Thymus (tissue), 11 donors: ENCODE data around the gene RIPOR3. TPM values are rescaled to one million over a fixed set of nuclear protein-coding genes. Genes with fewer than 3 reads are reported as not detected.
"Not testable (repeated sequence)": the region's sequence is repeated elsewhere in the genome, so short reads cannot be mapped to it uniquely, and the experiment has no call there.

ENCODE experiments used
- DNase-seq, 9 donors: peaks; one replicate each; pipeline ENCODE4 v3.0.0-alpha.2; 2013; ENCODE audit warnings: low spot score in 9 of 9, low read depth in 6 of 9, missing footprints in 1 of 9
- H3K27ac ChIP-seq, 2 donors: one replicate each; pipeline ENCODE4 v1.5.1; 2013; ENCODE audit warnings: control low read depth in 1 of 2, low read depth in 1 of 2, low read length in 1 of 2, mild to moderate bottlenecking in 1 of 2, moderate library complexity in 1 of 2
- H3K27me3 ChIP-seq, 2 donors: one replicate each; pipeline ENCODE4 v1.5.1; 2013; ENCODE audit warnings: low read length in 1 of 2; ENCODE audit not compliant: control insufficient read depth in 2 of 2, insufficient read depth in 1 of 2
- H3K36me3 ChIP-seq, 2 donors: one replicate each; pipeline ENCODE4 v1.5.1; 2013; ENCODE audit warnings: low read length in 1 of 2, mild to moderate bottlenecking in 1 of 2, moderate library complexity in 1 of 2; ENCODE audit not compliant: control insufficient read depth in 2 of 2, insufficient read depth in 2 of 2
- H3K4me1 ChIP-seq, 2 donors: one replicate each; pipeline ENCODE4 v1.5.1; 2013; ENCODE audit warnings: low read length in 2 of 2; ENCODE audit not compliant: control insufficient read depth in 2 of 2, insufficient read depth in 2 of 2
- H3K4me3 ChIP-seq, 2 donors: one replicate each; pipeline ENCODE4 v1.5.1; 2013; ENCODE audit warnings: low read length in 2 of 2, control low read depth in 1 of 2, mild to moderate bottlenecking in 1 of 2
- H3K9me3 ChIP-seq, 2 donors: one replicate each; pipeline ENCODE4 v1.5.1; 2013; ENCODE audit warnings: low read length in 1 of 2, mild to moderate bottlenecking in 1 of 2; ENCODE audit not compliant: control insufficient read depth in 2 of 2, insufficient read depth in 1 of 2
- WGBS: extraction: QIAGEN DNeasy Blood & Tissue Kit; methylation state at CpG from one replicate; pipeline ENCODE4 v1.1.7; 2013; 5-methylcytosine and 5-hydroxymethylcytosine counted together
- polyA plus RNA-seq: library from polyadenylated mRNA; stranded (reverse); fragments of 200-250 nt; gene quantifications from one replicate; pipeline ENCODE4 v1.2.3, GENCODE V29; 2013
- total RNA-seq: library from RNA; stranded (reverse); fragments of 120-200 nt; gene quantifications from one replicate; pipeline ENCODE4 v1.2.4, GENCODE V29; 2013
- donor health status: healthy.

Gene RIPOR3
- total and polyA plus RNA-seq, 2 donors = 12.2 to 23.4 TPM

GRCh38 chr20:50641625-50642287 lies 49.6 kb downstream of the RIPOR3 start:
- DNase-seq, H3K27me3 ChIP-seq, H3K27ac ChIP-seq, H3K9me3 ChIP-seq, H3K36me3 ChIP-seq, H3K4me3 ChIP-seq, H3K4me1 ChIP-seq: not testable (repeated sequence)
- 93% methylated on average over 9 of the region's 11 CpGs for WGBS

GRCh38 chr20:50639971-50640711 lies 51.2 kb downstream of the RIPOR3 start:
- DNase-seq, H3K27me3 ChIP-seq, H3K4me3 ChIP-seq, H3K27ac ChIP-seq, H3K9me3 ChIP-seq, H3K4me1 ChIP-seq, H3K36me3 ChIP-seq: not testable (repeated sequence)
- 83% methylated on average over 19 of the region's 20 CpGs for WGBS

- 96% methylated on average over 12 of the region's 15 CpGs for WGBS
- not testable (repeated sequence) for H3K27me3 ChIP-seq, H3K36me3 ChIP-seq, H3K4me3 ChIP-seq, H3K9me3 ChIP-seq, H3K4me1 ChIP-seq, DNase-seq, H3K27ac ChIP-seq
Observed at GRCh38 chr20:50638015-50638847, 53.1 kb downstream of the RIPOR3 start.

- peak overlapping the region in 1 of 2 donors; percentile 18 for H3K27ac ChIP-seq
- WGBS = 93% methylated on average over 22 of the region's 22 CpGs
- DNase-seq = no peak
Observed at GRCh38 chr20:50636601-50637540, 54.5 kb downstream of the RIPOR3 start.

GRCh38 chr20:50635676-50636600 lies 55.4 kb downstream of the RIPOR3 start:
- Histone ChIP-seq H3K27me3 (peaks cover 0 to 3% of the 10 kb centered on the region in 2 donors), H3K4me3 (no peak overlapping the region), H3K9me3 (no peaks in the 10 kb centered on the region), H3K36me3 (no peaks in the 10 kb centered on the region), H3K4me1 (peaks cover 0 to 7% of the 10 kb centered on the region in 2 donors), H3K27ac (no peak overlapping the region)
- peak in 6 of 9 donors; percentile 18 to 51 (median 31) for DNase-seq
- WGBS = 52% methylated on average over 21 of the region's 21 CpGs

More at GRCh38 chr20:50636601-50637540, 54.5 kb downstream of the RIPOR3 start:
- H3K36me3 ChIP-seq = no peaks in the 10 kb centered on the region
- no peak overlapping the region for H3K4me3 ChIP-seq
- H3K9me3 ChIP-seq = no peaks in the 10 kb centered on the region
- H3K4me1 ChIP-seq = peaks cover 0 to 7% of the 10 kb centered on the region in 2 donors
- H3K27me3 ChIP-seq = peaks cover 0 to 3% of the 10 kb centered on the region in 2 donors

- Histone ChIP-seq H3K4me3 (no peak overlapping the region), H3K9me3 (no peaks in the 10 kb centered on the region), H3K36me3 (no peaks in the 10 kb centered on the region), H3K27ac (no peak overlapping the region), H3K4me1 (peaks cover 0 to 7% of the 10 kb centered on the region in 2 donors), H3K27me3 (peaks cover 0 to 3% of the 10 kb centered on the region in 2 donors)
- 97% methylated on average over 10 of the region's 10 CpGs for WGBS
- DNase-seq = no peak
Observed at GRCh38 chr20:50635014-50635557, 56.3 kb downstream of the RIPOR3 start.

- no peaks in the 10 kb centered on the region for H3K9me3 ChIP-seq
- H3K36me3 ChIP-seq = no peaks in the 10 kb centered on the region
- no peak for DNase-seq
- H3K27me3 ChIP-seq = peaks cover 0 to 3% of the 10 kb centered on the region in 2 donors
- peaks cover 0 to 7% of the 10 kb centered on the region in 2 donors for H3K4me1 ChIP-seq
- 86% methylated on average over 6 of the region's 6 CpGs for WGBS
- H3K27ac ChIP-seq = no peak overlapping the region
- no peak overlapping the region for H3K4me3 ChIP-seq
Observed at GRCh38 chr20:50634191-50634590, 57.2 kb downstream of the RIPOR3 start.
